ENCODE measurements around the gene PRKN. TPM values are rescaled to one million over a fixed set of nuclear protein-coding genes. Genes with fewer than 3 reads are reported as not detected.

PRKN gene
- total RNA-seq, 3 donors from 2014 or later: 5.2 to 10.2 (median 8.1) TPM

GRCh38 chr6:161884782-161885181 is 842.8 kb downstream of the PRKN start:
- no peak overlapping the region for H3K4me3 ChIP-seq
- H3K9me3 ChIP-seq: no peaks in the 10 kb centered on the region
- TF ChIP-seq CTCF (IDR thresholded peaks at IDR 0.05): no peak
- DNase-seq: no peak
- no peaks in the 10 kb centered on the region for H3K4me1 ChIP-seq (ENCODE audit: low read depth)
- intact Hi-C loops (cut with DNase I, micrococcal nuclease): no loop called here
- no peak for ATAC-seq
- no peaks in the 10 kb centered on the region for H3K36me3 ChIP-seq (ENCODE audit: low read depth)

GRCh38 chr6:161882196-161882765 is 845.3 kb downstream of the PRKN start:
- no peaks in the 10 kb centered on the region for H3K36me3 ChIP-seq (ENCODE audit: low read depth)
- peak; percentile 56 to 67 (median 62) for DNase-seq
- no peaks in the 10 kb centered on the region for H3K9me3 ChIP-seq
- H3K4me3 ChIP-seq: no peak overlapping the region
- no peak for TF ChIP-seq CTCF (IDR thresholded peaks at IDR 0.05)
- intact Hi-C loops (cut with DNase I, micrococcal nuclease): no loop called here
- peak; percentile 86 for ATAC-seq
- H3K4me1 ChIP-seq (ENCODE audit: low read depth): no peaks in the 10 kb centered on the region

DNA sequence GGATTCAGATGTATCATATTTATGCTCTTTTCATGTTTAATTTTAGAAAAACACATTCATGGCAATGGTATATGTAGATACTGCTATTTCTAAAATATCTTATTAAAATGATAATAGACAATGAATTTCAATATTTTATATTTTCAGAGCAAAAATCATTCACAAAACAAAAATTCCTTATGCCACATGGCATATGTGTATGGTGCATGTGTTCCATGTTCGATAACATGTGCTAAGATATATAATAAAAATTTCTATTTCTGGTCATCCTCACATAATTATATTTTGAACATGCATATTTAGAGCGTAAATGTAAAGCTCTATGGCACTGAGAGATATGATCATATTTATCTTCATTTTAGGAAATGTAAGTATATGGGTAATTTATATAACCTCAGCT is 847.5 kb downstream of the PRKN start:
- DNase-seq (no peak), ATAC-seq (no peak)
- no peak for TF ChIP-seq CTCF (IDR thresholded peaks at IDR 0.05)
- intact Hi-C loops (cut with DNase I, micrococcal nuclease): no loop called here
- H3K4me1 ChIP-seq (ENCODE audit: low read depth): no peaks in the 10 kb centered on the region
- no peak overlapping the region for H3K4me3 ChIP-seq
- H3K36me3 ChIP-seq (ENCODE audit: low read depth): no peaks in the 10 kb centered on the region
- H3K9me3 ChIP-seq: no peaks in the 10 kb centered on the region

DNA sequence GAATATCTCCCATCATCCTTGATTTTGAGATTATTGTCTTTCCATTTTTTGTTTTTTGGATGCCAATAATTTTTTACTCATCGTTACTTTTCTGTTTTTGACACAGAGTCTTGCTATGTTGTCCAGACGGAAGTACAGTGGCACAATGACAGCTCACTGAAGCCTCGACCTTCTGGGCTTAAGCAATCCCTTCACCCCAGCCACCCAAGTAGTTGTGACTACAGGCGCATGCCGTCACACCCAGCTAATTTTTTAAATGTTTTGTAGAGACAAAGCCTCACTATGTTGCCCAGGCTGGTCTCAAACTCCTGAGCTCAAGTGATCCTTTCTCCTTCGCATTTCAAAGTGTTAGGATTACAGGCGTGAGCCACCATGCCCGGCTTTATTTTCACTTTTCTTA is 851.3 kb downstream of the PRKN start:
- DNase-seq (no peak), ATAC-seq (no peak)
- Histone ChIP-seq H3K4me1 (ENCODE audit: low read depth) (no peaks in the 10 kb centered on the region), H3K4me3 (no peak overlapping the region), H3K9me3 (no peaks in the 10 kb centered on the region), H3K36me3 (ENCODE audit: low read depth) (no peaks in the 10 kb centered on the region)
- intact Hi-C loops (cut with DNase I, micrococcal nuclease): no loop called here
- no peak for TF ChIP-seq CTCF (IDR thresholded peaks at IDR 0.05)

DNA sequence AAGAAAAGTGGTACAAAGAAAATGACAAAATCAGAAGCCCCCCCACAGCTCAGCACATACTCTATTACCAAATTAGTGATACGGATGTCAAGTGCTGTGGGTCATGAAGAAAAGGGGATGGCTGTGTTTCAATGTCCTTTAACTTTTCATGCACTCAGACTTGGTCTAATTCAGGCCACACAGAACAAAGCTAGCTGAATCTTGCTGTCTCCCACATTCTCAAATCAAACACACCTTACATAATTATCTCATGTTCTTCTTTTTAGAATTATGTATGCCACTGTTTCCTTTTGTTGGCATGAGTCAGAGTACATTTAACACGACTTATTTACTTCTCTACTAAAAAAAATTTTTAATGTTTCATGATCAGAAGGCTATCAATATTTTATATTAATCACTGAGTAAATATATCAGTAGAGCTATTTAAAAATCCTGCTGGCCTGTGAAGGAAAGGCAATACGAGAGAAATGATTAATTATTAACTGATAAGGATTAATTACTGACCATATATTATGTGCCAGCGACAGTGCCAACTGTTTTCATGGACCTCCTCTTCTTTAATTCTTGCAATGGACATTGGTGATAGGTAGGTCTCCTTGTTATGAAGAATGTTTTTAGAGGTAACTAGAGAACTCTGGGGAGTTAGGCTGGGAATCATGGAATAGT is 857.2 kb downstream of the PRKN start:
- Histone ChIP-seq H3K36me3 (ENCODE audit: low read depth) (no peaks in the 10 kb centered on the region), H3K4me3 (no peak overlapping the region), H3K4me1 (ENCODE audit: low read depth) (no peaks in the 10 kb centered on the region), H3K9me3 (no peaks in the 10 kb centered on the region)
- intact Hi-C loops (cut with DNase I, micrococcal nuclease): no loop called here
- no peak for DNase-seq
- ATAC-seq: no peak
- no peak for TF ChIP-seq CTCF (IDR thresholded peaks at IDR 0.05)
